Measurements from ENCODE around the gene B4GALT5. TPM values are rescaled to one million over a fixed set of nuclear protein-coding genes. Genes with fewer than 3 reads are reported as not detected.

B4GALT5 gene
- total RNA-seq, 4 donors from 2014 or later, result 13.5 to 59.0 (median 25.0) TPM

- H3K27me3 ChIP-seq, result no peaks in the 10 kb centered on the region
- no peaks in the 10 kb centered on the region for H3K36me3 ChIP-seq
- intact Hi-C loops (cut with DNase I; ENCODE audit: low total_unique reads), result no loop called here
- H3K4me3 ChIP-seq, result no peak overlapping the region
- no peak overlapping the region for H3K27ac ChIP-seq
- peaks cover 7% of the 10 kb centered on the region in 2 donors for H3K4me1 ChIP-seq
- H3K9me3 ChIP-seq, result no peaks in the 10 kb centered on the region
- TF ChIP-seq POLR2A (IDR thresholded peaks at IDR 0.05) (no peak), CTCF (IDR thresholded peaks at IDR 0.05) (no peak)
- DNase-seq, result no peak
Measured at GRCh38 chr20:49663112-49663511, 50.6 kb downstream of the B4GALT5 start.

GRCh38 chr20:49661560-49662329 lies 51.9 kb downstream of the B4GALT5 start:
- intact Hi-C loops (cut with DNase I; ENCODE audit: low total_unique reads), result no loop called here
- TF ChIP-seq CTCF (IDR thresholded peaks at IDR 0.05) (no peak), POLR2A (IDR thresholded peaks at IDR 0.05) (no peak)
- DNase-seq, result no peak
- Histone ChIP-seq H3K9me3 (no peaks in the 10 kb centered on the region), H3K36me3 (no peaks in the 10 kb centered on the region), H3K27me3 (no peaks in the 10 kb centered on the region), H3K4me1 (peaks cover 7 to 11% of the 10 kb centered on the region in 2 donors), H3K27ac (no peak overlapping the region), H3K4me3 (no peak overlapping the region)

GRCh38 chr20:49660912-49661311 lies 52.8 kb downstream of the B4GALT5 start:
- TF ChIP-seq POLR2A (IDR thresholded peaks at IDR 0.05), result no peak
- no peak for TF ChIP-seq CTCF (IDR thresholded peaks at IDR 0.05)
- Histone ChIP-seq H3K27me3 (no peaks in the 10 kb centered on the region), H3K4me1 (peaks cover 7 to 11% of the 10 kb centered on the region in 2 donors), H3K36me3 (no peaks in the 10 kb centered on the region), H3K27ac (no peak overlapping the region), H3K9me3 (no peaks in the 10 kb centered on the region), H3K4me3 (no peak overlapping the region)
- intact Hi-C loops (cut with DNase I; ENCODE audit: low total_unique reads), result no loop called here
- no peak for DNase-seq

- TF ChIP-seq POLR2A (IDR thresholded peaks at IDR 0.05), result no peak
- TF ChIP-seq CTCF (IDR thresholded peaks at IDR 0.05), result no peak
- peak overlapping the region in 1 of 2 donors; percentile 37 for H3K27ac ChIP-seq
- intact Hi-C loops (cut with DNase I; ENCODE audit: low total_unique reads), result no loop called here
- peaks cover 7 to 11% of the 10 kb centered on the region in 2 donors for H3K4me1 ChIP-seq
- H3K4me3 ChIP-seq, result no peak overlapping the region
- no peaks in the 10 kb centered on the region for H3K9me3 ChIP-seq
- no peak for DNase-seq
- no peaks in the 10 kb centered on the region for H3K27me3 ChIP-seq
- no peaks in the 10 kb centered on the region for H3K36me3 ChIP-seq
Measured at GRCh38 chr20:49659056-49659455, 54.6 kb downstream of the B4GALT5 start.

- intact Hi-C loops (cut with DNase I; ENCODE audit: low total_unique reads), result no loop called here
- Histone ChIP-seq H3K4me1 (peaks cover 7 to 11% of the 10 kb centered on the region in 2 donors), H3K9me3 (no peaks in the 10 kb centered on the region), H3K27ac (peak overlapping the region; percentile 32 to 37), H3K36me3 (no peaks in the 10 kb centered on the region), H3K4me3 (no peak overlapping the region), H3K27me3 (no peaks in the 10 kb centered on the region)
- TF ChIP-seq POLR2A (IDR thresholded peaks at IDR 0.05), result no peak
- no peak for TF ChIP-seq CTCF (IDR thresholded peaks at IDR 0.05)
- no peak for DNase-seq
Measured at GRCh38 chr20:49658508-49658907, 55.2 kb downstream of the B4GALT5 start.
